GM04503 (cell line): ENCODE results near the gene DLX1.
"Not testable (repeated sequence)": the region's sequence is repeated elsewhere in the genome, so short reads cannot be mapped to it uniquely, and the experiment has no call there.

Experiments
- DNase-seq: peaks from one replicate; pipeline ENCODE4 v3.0.0-alpha.2; 2012; ENCODE audit warnings: low read depth

The DLX1 gene

DNA sequence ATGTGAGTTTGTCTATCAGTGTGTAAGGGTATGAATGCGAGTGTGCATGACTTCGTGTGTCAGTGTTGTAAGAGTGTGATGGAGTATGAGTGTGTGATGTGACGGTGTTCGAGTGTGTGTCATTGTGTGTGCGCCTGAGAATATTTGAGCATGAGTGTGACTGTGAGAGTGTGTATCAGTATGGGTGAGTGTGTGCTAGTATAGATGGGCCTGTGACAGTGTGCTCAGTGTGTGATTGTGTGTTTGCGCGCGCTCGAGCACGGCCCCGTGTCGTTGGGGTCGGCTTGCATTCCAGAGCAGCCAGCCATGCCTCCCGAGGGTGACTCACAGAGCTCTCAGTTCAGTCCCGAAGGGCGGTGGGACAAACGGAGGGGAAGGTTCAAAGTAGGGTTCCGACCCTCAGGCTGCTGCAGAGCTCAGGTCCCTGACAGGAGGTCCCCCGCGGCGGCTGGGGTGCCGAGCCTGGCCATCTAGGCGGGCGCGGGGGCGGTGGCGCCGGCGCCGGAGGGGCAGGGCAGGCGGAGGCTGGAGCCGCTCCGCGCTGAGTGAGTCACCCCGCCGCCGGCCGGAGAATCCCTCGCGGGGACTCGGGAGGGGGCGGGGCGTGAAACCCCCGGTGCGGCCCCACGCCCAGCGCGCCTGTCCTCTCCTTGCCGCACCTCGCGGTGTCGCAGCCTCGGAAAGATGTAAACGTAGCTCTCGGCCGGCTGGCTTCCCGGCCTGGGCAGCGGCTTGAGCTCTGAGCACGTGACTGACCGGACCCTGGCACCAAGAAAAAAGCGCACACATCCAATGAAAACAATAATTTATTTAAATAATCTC, 13.6 kb downstream of the DLX1 start:
- no peak for DNase-seq

DNA sequence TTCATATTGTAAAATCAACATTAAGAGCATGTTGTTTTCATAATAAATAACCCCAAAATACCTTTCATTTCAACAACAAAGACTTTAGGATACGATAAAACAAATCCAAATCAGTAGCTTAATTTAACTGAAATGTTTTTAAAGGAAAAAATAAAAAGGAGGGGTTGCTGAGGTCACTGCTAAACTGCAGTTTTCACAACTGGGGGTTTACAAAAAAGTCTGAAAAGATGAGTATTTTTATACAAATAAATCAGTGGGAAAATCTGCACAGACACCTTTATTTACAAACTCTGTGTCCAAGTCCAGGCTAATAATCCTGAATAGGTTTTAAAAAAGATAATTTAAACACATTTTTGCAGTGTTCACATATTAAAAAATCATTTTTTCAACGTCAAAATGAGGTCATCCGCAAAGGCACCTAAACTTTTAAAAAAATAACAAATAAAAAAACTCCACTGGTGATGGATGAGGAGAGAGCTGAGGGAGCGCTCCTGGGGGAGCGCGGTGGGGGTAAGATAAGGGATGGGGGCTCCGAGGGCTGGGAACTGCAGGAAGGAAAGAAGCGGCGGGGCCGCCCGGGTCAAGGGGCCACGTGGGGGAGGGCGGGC, 14.3 kb downstream of the DLX1 start:
- DNase-seq, result no peak

DNA sequence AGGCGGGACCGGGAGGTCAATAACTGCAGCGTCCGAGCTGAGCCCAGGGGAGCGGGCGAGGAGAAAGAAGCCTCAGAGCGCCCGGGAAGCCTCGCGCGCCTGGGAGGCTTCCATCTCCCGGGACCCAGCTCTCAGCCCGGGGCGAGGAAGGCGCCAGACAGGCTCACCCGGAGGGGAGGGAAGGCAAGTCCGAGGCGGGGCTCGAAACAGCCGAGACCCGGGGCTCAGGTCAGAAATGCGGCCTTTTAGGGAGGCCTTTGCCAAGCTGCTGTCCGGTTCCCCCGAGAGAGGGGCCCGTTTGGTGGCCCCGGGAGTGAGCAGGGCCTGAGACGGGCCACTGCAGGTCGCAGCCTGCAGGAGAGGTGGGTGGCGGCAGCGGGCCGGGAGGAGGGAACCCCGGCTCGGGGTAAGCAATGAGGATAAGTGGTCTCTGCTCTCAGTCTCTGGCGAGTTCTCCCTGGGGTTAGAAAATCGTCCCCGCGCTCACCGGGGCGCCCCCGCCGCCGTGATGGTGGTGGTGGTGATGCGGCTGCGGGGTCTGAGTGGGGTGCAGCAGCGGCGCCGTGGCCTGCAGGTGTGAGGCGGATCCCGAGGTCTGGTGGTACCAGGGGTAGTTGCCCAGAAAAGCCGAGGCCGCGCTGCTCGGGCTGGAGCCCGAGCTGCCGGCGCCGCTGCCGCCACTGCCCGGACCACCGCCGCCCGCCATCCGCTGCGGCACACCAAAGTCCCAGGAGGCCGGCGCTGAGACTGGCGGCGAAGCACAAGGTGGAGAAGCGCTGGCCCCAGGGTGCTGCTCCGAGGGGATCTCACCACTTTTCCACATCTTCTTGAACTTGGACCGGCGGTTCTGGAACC, 15.0 kb downstream of the DLX1 start:
- no peak for DNase-seq

DNA sequence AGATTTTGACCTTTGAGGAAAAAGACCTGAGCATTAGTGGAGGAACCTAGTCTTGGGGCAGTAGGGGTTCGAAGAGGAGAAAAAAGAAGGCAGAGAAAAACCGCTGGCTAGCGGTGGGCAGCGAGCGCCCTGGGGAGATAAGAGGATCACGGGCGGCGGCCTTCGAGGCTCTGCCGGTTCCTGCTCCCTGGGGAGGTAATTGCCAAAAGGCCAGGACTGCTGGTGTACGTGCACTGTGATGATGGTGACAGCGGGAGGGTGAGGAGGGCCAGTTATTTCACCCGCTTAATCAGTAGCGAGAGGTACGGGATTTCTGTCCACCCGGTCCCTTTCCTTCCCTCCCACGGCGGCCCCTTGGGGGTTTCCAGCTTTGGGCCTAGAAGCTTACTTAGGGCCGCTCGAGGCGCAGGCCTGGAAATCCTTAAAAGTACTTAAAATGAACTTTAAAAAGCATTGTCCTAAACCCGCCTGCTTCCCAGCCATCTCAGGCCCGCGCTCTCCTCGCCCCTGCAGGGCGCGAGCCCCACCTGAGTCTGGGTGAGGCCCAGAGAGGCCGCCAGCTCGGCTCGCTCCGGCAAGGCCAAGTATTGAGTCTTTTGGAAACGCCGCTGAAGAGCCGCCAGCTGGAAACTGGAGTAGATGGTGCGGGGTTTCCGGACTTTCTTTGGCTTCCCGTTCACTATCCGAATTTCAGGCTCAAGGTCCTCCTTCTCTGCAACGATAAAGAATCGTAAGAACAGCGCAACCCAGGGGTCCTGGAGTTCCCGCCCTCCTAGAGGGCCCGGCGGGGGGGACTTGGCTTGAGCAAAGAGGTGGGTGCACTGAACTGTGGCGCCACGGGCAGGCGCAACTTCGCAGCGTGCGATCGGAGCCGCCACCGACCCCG, 15.9 kb downstream of the DLX1 start:
- DNase-seq, result no peak

DNA sequence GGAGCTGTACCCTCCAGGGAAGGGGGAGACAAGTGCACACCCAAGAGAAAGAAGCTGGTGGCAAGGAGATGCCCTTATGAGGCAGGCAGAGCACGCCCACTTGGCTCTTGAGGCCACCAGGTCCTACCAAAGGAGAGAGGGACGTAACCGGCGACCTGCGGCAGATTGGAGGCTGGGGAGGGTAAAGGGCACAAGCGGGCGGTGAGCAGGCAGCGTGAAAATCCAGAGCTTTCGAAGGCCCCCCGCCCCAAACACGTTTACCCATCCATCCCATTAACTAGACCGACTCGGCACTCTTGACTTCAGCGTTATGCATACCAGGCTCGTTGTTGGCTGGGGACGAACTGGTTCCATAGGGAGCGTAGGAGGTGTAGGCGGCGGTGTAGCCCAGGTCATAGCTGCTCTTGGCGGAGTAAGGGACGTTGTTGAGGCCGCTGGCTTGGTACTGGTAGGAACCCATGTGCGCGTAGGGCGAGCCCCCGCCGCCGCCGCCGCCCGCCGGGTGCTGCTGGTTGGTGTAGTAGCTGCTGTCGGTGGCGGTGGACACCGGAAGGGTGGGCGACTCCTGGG, 16.6 kb downstream of the DLX1 start:
- DNase-seq, result no peak

DNA sequence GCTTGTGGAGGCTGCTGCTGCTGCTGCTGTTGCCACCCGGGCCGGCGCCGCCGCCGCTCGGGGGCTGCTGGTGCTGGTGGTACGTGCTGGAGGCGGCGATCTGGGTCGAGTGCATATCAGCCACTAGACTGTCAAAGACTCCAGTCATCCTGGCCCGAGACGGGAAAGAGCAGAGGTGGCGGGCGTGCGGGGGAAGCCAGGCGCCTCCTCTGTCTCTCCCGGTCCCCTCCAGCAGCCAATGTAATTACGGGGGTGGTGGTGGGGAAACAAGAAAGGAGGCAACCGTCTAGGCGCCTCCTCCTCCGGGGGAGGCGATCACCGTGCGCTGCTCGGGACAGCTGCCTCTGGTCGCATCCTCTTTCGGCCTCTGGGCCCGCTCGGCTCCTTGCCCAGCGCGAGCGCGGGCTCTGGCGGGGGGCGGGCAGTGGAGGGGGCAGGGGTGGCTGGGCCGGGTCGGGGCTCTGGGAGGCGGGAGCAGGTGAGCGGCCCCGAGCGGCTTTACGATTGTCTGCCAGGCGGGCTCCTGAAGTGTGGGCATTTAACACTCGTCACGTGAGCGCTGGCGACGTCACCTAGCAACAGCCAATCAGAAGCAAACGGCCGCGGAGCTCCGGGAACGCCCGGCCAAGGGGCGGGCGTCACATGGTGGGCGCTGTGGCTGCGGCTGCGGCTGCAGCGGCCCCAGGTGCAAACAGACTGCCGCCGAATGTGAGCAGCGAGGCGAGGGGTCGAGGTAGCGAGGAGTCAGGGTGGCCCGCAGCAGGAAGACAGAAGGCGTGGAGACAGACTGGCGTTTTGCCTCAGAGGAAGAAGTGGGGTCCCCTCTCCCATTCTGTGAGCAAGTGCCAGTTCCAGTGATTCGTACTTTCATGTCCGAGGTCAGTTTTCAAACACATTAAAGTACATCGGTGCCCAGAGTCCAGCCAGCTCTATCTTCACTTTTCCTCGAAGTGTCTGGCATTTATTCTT, 17.4 kb downstream of the DLX1 start, which contains the start of gene DLX2:
Gene DLX2 (minus strand): TSS at position 510 of the 969 bp plus-strand sequence. CDS start 362 bp downstream, at position 148.
- DNase-seq, result no peak

DNA sequence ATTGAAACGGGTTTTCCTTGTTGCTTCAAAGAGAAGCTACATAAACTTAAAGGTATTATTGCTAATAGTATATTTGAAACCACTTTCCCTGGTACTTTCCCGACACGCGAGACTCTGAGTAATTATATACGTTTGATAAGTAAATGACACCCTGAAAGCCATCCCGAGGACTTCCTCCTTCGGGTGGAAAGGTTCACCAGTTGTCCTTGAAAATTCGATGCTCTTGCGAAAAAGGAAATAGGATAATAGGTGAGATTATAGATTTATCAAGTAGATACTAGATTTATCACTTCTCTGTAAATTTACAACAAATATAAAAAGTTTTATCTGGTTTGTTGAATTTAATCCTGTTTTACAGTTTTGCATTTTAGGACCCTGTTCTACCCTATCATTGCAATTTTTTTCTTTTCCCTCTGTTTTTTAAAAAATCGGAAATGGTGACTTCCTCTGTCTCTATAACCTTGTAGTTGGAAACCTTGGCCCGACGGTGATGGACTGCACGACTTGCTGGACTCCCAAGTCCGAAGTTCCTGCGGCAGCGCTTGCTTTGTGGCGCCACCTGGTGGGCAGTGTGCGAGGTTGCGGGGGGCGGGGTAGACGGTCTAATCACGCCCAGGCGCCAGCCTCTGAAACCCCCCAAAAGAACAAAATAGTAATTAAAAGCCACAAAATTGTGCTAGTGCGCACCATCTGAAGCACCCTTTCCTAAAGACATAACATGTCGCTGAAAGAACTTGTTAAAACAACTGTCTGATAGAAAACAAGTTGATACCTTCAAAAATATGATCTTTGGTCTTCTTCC, 18.4 kb downstream of the DLX1 start:
- DNase-seq, result no peak

DNA sequence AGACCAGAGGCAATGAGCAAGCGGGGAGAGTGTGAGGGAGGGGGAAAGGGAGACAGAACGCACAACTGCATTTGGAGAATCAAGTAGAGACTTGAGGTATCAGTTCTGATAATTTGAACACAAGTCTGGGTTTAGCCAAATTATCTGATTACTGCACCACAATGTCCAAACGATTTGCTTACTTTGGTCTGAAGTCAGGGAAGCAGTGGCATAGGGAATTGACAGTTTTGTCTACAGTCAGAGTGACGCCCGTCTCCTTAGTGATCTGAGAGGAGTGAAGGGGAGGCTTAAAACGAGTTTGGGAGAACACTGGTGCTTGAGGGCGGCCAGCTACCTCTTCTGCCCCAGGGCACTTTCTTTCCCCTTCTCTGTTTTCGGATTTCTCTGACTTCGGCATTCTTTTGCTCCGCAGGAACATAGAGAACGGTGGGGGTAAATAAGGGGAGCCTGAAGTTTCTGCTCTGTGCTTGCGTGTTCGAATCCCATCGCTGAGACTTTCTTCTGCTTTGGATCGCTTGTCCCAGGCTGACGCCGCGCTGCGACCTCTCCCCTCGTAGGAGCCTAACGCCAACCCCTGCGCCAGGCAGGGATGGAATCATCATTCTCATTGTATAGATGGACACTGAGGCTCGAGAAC, 20.3 kb downstream of the DLX1 start:
- no peak for DNase-seq

DNA sequence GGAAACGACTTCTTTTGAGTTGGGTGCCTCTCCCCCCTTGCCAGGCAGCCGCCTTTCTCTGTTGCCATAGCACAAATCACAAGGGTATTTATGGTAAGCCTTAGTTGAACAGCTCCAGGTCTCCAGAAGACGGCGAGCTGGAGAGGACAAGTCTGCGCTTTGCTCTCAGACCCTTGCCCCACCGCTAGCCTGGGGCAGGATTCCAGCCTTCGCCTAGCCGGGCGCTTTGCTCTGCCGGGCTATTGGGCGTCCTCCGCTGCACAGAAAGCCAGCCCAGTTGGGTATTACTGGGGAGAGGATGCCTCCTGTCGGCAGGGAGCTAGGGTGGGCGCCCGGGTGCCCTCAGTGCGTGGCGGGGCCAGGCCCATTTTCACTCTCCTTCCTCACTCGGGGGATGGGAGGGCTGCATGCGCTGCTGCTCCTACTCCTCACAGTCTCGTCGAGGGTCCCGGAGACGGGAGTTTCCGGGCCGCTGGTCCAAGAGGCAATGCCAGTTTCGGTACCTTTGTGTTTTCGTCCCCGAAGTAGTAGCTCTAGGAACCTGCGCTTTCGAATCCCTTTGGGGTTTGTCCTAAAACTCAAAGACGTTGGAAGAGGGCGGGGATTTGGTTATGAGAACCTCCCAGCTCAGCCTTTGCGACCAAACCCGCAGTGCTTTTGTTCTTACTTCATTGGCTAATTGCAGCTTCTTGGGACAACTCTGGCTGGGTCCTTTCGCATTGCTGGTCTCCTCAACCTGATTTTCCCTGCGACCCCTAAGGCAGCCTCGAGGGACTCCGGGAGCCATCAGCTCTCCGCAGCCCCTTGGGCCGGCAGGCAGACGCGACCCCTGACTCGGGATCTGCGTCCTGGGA, 21.0 kb downstream of the DLX1 start:
- no peak for DNase-seq

DNA sequence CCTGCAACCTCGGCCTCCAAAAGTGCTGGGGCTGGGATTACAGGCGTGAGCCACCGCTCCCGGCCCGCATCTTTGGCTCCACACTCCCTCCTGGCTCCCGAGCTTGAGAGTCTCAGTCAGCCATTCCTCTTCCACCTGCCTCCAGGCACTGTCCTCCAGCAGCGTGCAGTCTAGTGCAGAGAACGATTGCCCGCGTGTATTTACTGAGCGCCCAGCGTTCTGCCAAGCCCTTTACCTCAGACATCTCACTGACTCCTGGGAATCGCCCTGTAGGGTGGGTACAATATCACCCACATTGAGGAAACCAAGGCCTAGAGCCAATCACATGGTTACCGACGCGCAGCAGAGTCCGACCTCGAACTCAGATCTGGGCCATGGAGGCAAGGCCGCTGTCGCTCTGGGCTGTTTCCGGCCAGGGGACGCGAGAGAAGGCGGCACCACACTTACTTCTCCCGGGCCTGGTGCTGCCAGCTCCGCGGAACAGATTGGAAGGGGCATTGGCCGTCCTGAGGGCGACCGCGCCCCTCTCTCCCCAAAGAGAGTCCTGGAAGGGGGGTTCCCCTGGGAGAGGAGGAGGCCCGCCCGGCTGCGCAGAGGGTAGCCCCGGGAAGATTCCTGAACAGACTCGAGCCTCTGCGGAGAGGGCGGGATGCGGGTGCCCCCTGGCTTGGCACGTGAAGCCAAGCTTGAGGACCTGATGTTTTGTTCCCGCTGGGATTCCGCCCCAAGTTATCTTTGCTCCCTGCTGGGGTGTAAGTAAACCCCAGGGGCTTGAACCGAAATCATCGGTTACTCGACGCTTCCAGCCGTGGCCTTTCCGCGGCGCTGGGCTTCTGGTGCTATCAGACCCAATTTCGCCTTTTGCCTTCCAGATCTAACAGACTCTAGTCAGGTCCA, 22.6 kb downstream of the DLX1 start:
- no peak for DNase-seq

DNA sequence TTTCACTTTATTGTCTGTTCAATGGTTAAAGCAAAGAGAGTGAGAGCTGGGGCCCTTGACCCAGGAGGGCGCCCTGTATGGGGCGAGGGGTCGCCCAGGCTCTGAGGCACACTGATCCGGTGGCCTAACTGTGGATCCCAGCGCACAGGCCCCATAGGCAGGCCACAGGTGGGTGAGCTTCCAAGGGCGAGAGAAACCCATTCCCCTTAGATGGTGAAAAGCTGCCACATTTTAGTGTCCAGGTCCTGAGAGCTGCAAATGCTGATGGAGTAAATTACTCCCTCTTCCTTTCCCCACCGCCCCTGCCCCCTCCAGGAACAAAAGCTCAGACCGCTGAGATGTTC, 23.3 kb downstream of the DLX1 start:
- DNase-seq, result no peak

DNA sequence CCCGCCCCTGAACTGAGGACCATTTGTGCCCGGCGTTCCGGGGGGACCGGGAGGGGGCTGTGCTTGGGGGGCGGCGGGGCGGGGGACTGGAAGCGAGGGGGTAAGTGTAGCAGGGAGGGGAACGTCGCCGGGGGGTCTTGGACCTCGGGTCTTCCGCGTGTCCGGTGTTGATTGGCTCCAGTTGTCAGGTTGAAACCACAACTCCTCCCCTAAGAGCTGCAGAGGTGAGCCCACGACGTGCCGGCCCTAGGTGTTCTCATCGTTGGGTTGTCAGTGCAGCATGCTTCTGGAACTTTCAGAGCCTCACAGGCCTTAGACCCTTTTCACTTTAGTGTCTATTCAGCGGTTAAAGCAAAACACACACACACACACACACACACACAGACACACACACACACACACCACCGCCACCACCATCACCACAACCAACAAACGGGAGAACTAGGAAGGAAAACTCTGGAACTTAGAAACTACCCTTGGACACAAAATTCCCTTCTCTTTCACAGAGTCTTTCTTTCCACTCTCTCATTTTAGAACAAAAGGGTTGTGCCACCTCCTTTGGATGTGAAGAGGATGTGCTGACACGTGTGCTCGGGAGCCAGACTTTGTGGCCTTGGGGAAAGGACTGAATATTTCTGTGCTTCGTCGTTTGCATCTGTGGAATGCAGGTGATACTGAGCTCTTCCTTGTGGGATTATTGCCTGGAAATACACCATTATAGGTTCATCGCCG, 24.1 kb downstream of the DLX1 start:
- no peak for DNase-seq

DNA sequence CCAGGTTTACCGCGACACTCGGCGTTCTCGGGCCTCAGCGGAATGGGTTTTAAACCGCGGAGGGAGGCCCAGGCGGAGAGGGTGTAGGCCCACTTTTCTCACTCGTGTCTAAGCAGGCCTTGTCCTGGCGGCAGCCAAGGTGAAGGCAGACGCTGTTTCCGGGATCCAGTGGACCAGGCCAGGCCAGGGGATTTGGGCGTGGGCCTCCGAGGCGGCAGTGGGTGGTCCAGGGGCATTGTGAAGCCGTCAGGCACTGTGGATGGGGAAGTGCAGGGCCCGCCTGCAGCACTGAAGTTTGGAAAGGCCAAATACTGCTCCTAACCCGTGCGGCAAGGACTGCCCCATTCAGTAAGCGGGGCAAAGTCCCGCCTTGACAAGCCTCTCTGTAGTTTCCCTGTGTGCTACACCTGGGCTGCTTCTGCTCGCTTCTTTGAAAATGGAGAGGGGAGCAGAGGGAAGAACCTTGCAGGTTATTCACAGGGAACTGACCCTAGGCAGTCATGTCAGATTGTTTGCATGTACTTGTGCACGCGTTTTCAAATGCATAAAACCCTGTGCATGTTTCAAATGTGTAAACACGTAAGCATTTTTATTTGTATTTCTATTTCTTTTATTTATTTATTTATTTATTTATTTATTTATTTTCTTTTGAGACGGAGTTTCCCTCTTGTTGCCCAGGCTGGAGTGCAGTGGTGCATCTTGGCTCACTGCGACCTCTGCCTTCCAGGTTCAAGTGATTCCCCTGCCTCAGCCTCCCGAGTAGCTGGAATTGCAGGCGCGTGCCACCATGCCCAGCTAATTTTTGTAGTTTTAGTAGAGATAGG, 24.9 kb downstream of the DLX1 start:
- DNase-seq, result no peak

DNA sequence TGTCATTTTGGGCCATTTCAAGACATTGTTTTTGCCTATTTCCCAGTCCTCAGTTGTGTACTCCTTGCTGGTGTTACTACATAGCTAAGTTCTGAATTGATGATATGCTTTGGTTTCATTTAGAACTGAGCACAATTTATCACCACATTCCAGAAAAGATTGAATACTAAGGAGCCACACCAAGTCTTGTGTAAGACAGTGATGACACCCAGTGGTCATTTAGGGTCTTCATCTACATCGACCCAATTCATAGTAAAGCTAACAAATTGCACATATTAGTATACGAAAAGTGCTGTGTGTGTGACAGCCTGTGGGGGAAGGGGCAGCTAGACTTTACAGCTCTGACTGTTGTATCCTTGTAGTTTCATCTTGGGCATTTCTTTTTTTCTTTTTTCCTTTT, 28.3 kb downstream of the DLX1 start:
- no peak for DNase-seq

DNA sequence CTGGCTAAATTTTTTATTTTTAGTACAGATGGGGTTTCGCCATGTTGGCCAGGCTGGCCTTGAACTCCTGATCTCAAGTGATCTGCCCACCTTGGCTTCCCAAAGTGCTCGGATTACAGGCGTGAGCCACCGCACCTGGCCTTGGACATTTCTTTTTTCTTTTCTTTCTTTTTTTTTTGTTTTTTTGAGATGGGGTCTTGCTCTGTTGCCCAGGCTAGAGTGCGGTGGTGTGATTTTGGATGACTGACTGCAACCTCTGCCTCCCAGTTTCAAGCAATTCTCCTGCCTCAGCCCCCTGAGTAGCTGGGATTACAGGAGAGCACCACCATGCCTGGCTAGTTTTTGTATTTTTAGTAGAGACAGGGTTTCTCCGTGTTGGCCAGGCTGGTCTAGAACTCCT, 28.9 kb downstream of the DLX1 start:
- not testable (repeated sequence) for DNase-seq
